K562 (cell line): ENCODE data around the gene EPS8. TPM values are rescaled to one million over a fixed set of nuclear protein-coding genes. Genes with fewer than 3 reads are reported as not detected.

ENCODE experiments used
- ATAC-seq: fragments of 200-7000 bp; cut with Tn5 transposase; 3 replicates; pipeline ENCODE4 v1.9.1; 2020; ENCODE audit warnings: moderate library complexity
- BruUV-seq: library from RNA; stranded (reverse); fragments of 400-500 nt; replicated peaks from 2 replicates; lab custom pipeline; 2021; lab: Mats Ljungman, UMichigan
- CTCF ChIA-PET: fragments of 300-600 bp; formaldehyde crosslinking; extraction: SDS; loops from one replicate; lab custom pipeline; 2021; ENCODE audit warnings: low intra/inter-chr PET ratio; lab: Yijun Ruan, JAX
- POLR2A ChIA-PET: fragments of 300-600, 350-650 bp; sonication (Branson Sonifier 250); formaldehyde crosslinking; extraction: SDS; loops from one replicate; lab custom pipeline; 2021; ENCODE audit warnings: antibody characterized with exemption, inconsistent platforms; lab: Yijun Ruan, JAX
- DNase-seq, 4 experiments: peaks; one replicate each; pipeline versions ENCODE4 v3.0.0 to v3.0.0-alpha.2; 2011 to 2018; ENCODE audit warnings: low spot score in 3 of 4, mixed read lengths in 3 of 4; ENCODE audit errors: extremely low read depth in 1 of 4
- FAIRE-seq: peaks from 2 replicates; lab custom pipeline; 2011; peaks lifted over from hg19 to GRCh38; lab: Jason Lieb, UNC
- H2AFZ ChIP-seq: 2 replicates; pipeline ENCODE4 v1.6.0; 2011; ENCODE audit warnings: low read depth, low read length, control low read depth, inconsistent platforms
- H3K27ac ChIP-seq: fragments of 200-600 bp; 3 replicates; pipeline ENCODE4 v1.8.0; 2011; ENCODE audit warnings: low read depth, mild to moderate bottlenecking, control low read depth, inconsistent platforms, low read length, moderate library complexity, mixed read lengths; ENCODE audit errors: extremely low read depth
- H3K27me3 ChIP-seq, 2 experiments: fragments of 300-600 bp in 1 of 2; 2 replicates in 1 of 2; 3 replicates in 1 of 2; pipeline versions ENCODE4 v1.6.0 to v1.8.0; 2011; ENCODE audit warnings: inconsistent platforms in 2 of 2, low read length in 2 of 2, mild to moderate bottlenecking in 1 of 2, mixed read lengths in 1 of 2, moderate library complexity in 1 of 2; ENCODE audit not compliant: control insufficient read depth in 2 of 2, insufficient read depth in 2 of 2
- H3K36me3 ChIP-seq: fragments of 300-600 bp; 3 replicates; pipeline ENCODE4 v1.8.0; 2011; ENCODE audit warnings: mild to moderate bottlenecking, low read length, inconsistent platforms; ENCODE audit not compliant: control insufficient read depth, insufficient read depth
- H3K4me1 ChIP-seq, 2 experiments: fragments of 200-600 bp in 1 of 2; replicated peaks in 1 of 2; 2 replicates in 1 of 2; 3 replicates in 1 of 2; pipeline versions ENCODE4 v1.5.1 to v1.8.0; 2011; ENCODE audit warnings: inconsistent platforms in 2 of 2, low read length in 2 of 2, mild to moderate bottlenecking in 1 of 2, mixed read lengths in 1 of 2, moderate library complexity in 1 of 2; ENCODE audit not compliant: control insufficient read depth in 2 of 2, insufficient read depth in 2 of 2
- H3K4me2 ChIP-seq: 2 replicates; pipeline ENCODE4 v1.6.1; 2011; ENCODE audit warnings: low read length, control low read depth, inconsistent platforms, mixed read lengths; ENCODE audit not compliant: insufficient read depth
- H3K4me3 ChIP-seq: fragments of 200-600 bp; sonication (generic), shearing (Covaris generic); 2 replicates; pipeline ENCODE4 v1.5.1; 2016; ENCODE audit warnings: control low read depth, inconsistent platforms
- H3K79me2 ChIP-seq: fragments of 200-600 bp; 3 replicates; pipeline ENCODE4 v1.8.0; 2011; ENCODE audit warnings: low read length, inconsistent platforms; ENCODE audit not compliant: control insufficient read depth, insufficient read depth
- H3K9ac ChIP-seq, 2 experiments: 2 replicates each; pipeline versions ENCODE4 v1.6.0 to v1.6.1; 2011; ENCODE audit warnings: low read depth in 2 of 2, low read length in 2 of 2, control low read depth in 1 of 2, inconsistent platforms in 1 of 2, mild to moderate bottlenecking in 1 of 2, mixed read lengths in 1 of 2; ENCODE audit not compliant: insufficient read depth in 1 of 2
- H3K9me1 ChIP-seq: one replicate; pipeline ENCODE4 v1.6.0; 2011; ENCODE audit warnings: inconsistent platforms, mild to moderate bottlenecking, low read length, moderate library complexity; ENCODE audit not compliant: control insufficient read depth, insufficient read depth
- H3K9me3 ChIP-seq: replicated peaks from 2 replicates; pipeline ENCODE4 v1.5.1; 2011; ENCODE audit warnings: low read depth, low read length, inconsistent platforms; ENCODE audit not compliant: control insufficient read depth, insufficient read depth
- H4K20me1 ChIP-seq: replicated peaks from 2 replicates; pipeline ENCODE4 v1.6.1; 2011; ENCODE audit warnings: low read length, inconsistent platforms, mixed read lengths; ENCODE audit not compliant: control insufficient read depth, insufficient read depth
- CSDE1 ChIP-seq, 2 experiments: fragments of 450-650 bp; IDR thresholded peaks; 2 replicates each; pipeline ENCODE4 v1.6.1; 2016; ENCODE audit warnings: mild to moderate bottlenecking in 1 of 2
- FIP1L1 ChIP-seq: fragments of 200-400 bp; formaldehyde crosslinking; IDR thresholded peaks from 2 replicates; pipeline ENCODE4 v1.6.1; 2018; ENCODE audit warnings: mild to moderate bottlenecking, low read depth, low read length; ENCODE audit not compliant: poor library complexity, severe bottlenecking
- FOS ChIP-seq: IDR thresholded peaks from 3 replicates; pipeline ENCODE4 v1.6.1; 2011; ENCODE audit not compliant: insufficient read length; ENCODE audit errors: extremely low read depth
- HDAC3 ChIP-seq: fragments of 450-650 bp; IDR thresholded peaks from 2 replicates; pipeline ENCODE4 v1.6.1; 2018; ENCODE audit warnings: borderline replicate concordance, mild to moderate bottlenecking, moderate library complexity; ENCODE audit not compliant: partially characterized antibody
- LARP7 ChIP-seq: fragments of 450-650 bp; IDR thresholded peaks from 2 replicates; pipeline ENCODE4 v1.6.1; 2016
- MAFG ChIP-seq: fragments of 450-650 bp; conservative IDR thresholded peaks from 2 replicates; pipeline ENCODE4 v1.6.1; 2016; ENCODE audit warnings: missing genetic modification characterization, missing compliant biosample characterization
- RBBP5 ChIP-seq: fragments of 200-600 bp; sonication (generic); IDR thresholded peaks from 2 replicates; pipeline ENCODE4 v1.6.1; 2012; ENCODE audit warnings: borderline replicate concordance, mild to moderate bottlenecking, low read length, control low read depth, inconsistent platforms; ENCODE audit not compliant: insufficient read depth, poor library complexity, severe bottlenecking
- SMARCC2 ChIP-seq: fragments of 450-650 bp; IDR thresholded peaks from 2 replicates; pipeline ENCODE4 v1.6.1; 2017; ENCODE audit warnings: antibody characterized with exemption, moderate library complexity, mild to moderate bottlenecking, low read depth
- whole genome bisulfite sequencing: fragments of 100-300 bp; shearing (Covaris generic); methylation state at CpG from one replicate; pipeline ENCODE4 v1.1.6; 2016; ENCODE audit warnings: low coverage, mixed read lengths; ENCODE audit not compliant: insufficient coverage; ENCODE audit errors: missing lambda C conversion rate; 5-methylcytosine and 5-hydroxymethylcytosine counted together
- in situ Hi-C: fragments of 300-500 bp; cut with MboI; formaldehyde crosslinking; loops from 4 replicates; pipeline ENCODE4 v1.15.0; 2018; ENCODE audit warnings: inconsistent platforms, mixed read lengths
- intact Hi-C: fragments of 100-400 bp; cut with micrococcal nuclease; formaldehyde crosslinking; loops from 2 replicates; pipeline ENCODE4 v1.14.2; 2022
- polyA plus RNA-seq, 8 experiments: library from polyadenylated mRNA; depleted of rRNA in 4 of 8; stranded (reverse) in 5 of 8; unstranded in 3 of 8; fragments of >200 nt; fragmentation: Nextera tagmentation in 2 of 8; fragmentation: Illumina TruSeq in 1 of 8; extraction: Ambion mirVana in 2 of 8; extraction: Trizol in 1 of 8; gene quantifications; 2 replicates each; pipeline versions ENCODE4 v1.2.1 to v1.2.3, GENCODE V29; 2011 to 2014; ENCODE audit warnings: inconsistent platforms in 1 of 8, missing spikeins in 1 of 8
- total RNA-seq, 7 experiments: library from RNA; depleted of rRNA in 6 of 7; stranded (reverse); fragments of >200 nt in 6 of 7; fragmentation: Illumina TruSeq in 2 of 7; extraction: Trizol in 2 of 7; gene quantifications; 2 replicates each; pipeline versions ENCODE4 v1.2.1 to v1.2.3, GENCODE V29; 2011 to 2021; ENCODE audit warnings: low replicate concordance in 1 of 7
- TF ChIP-seq, protein P1 (sequence below): fragments of 450-650 bp; IDR thresholded peaks from 2 replicates; pipeline ENCODE4 v1.6.1; 2016; ENCODE audit warnings: missing biosample characterization, missing genetic modification characterization
- TF ChIP-seq, protein P2 (sequence below): fragments of 250-450 bp; sonication (Bioruptor Pico); IDR thresholded peaks from 2 replicates; pipeline ENCODE4 v1.9.0; 2021; ENCODE audit warnings: mild to moderate bottlenecking
- TF ChIP-seq, protein P3 (sequence below): fragments of 250-450 bp; sonication (Bioruptor Pico); IDR thresholded peaks from 2 replicates; pipeline ENCODE4 v1.4.0; 2020; ENCODE audit warnings: mild to moderate bottlenecking, moderate library complexity, borderline replicate concordance

EPS8 gene
- total and polyA plus RNA-seq, 9 of the 15 experiments (the other 6 are each of a cell fraction or from before 2014, with no cell fraction given): 0.10 to 1.9 (median 0.33) TPM

DNA sequence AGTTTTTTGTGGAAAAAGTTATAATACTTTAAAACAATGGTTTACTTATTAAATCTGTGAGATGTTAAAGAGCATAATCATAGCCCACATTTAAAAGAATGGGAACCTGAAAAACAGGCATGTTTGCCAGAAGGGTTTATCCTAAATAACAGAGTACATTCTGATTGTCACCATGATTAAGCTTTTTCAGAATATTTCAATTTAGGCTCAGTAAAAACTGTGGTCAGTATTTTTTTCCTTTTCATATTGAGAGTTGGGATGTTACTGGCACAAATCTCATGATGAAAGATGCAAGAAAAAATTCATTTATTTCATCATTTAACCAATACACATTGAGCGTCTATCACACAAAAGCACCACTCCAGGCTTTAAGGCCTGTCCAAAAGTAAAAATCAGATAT lies 18.6 kb downstream of the EPS8 start:
- no peaks in the 10 kb centered on the region for H3K36me3 ChIP-seq
- ChIA-PET POLR2A (no interaction called here), CTCF (no interaction called here)
- no peaks in the 10 kb centered on the region for H4K20me1 ChIP-seq
- no peaks in the 10 kb centered on the region for H3K9me3 ChIP-seq
- H3K79me2 ChIP-seq: no peaks in the 10 kb centered on the region
- no peaks in the 10 kb centered on the region for H3K9me1 ChIP-seq
- H3K27ac ChIP-seq: no peak overlapping the region
- TF ChIP-seq FOS (no peak), RBBP5 (no peak), MAFG (no peak), CSDE1 (IDR thresholded peaks at IDR 0.05) (no peak), HDAC3 (no peak), FIP1L1 (no peak), LARP7 (no peak), SMARCC2 (no peak)
- TF ChIP-seq, protein P1, sequence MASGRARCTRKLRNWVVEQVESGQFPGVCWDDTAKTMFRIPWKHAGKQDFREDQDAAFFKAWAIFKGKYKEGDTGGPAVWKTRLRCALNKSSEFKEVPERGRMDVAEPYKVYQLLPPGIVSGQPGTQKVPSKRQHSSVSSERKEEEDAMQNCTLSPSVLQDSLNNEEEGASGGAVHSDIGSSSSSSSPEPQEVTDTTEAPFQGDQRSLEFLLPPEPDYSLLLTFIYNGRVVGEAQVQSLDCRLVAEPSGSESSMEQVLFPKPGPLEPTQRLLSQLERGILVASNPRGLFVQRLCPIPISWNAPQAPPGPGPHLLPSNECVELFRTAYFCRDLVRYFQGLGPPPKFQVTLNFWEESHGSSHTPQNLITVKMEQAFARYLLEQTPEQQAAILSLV (tag): no peak
- TF ChIP-seq, protein P2, sequence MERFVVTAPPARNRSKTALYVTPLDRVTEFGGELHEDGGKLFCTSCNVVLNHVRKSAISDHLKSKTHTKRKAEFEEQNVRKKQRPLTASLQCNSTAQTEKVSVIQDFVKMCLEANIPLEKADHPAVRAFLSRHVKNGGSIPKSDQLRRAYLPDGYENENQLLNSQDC (CRISPR knock-in tag): no peak
- TF ChIP-seq, protein P3, sequence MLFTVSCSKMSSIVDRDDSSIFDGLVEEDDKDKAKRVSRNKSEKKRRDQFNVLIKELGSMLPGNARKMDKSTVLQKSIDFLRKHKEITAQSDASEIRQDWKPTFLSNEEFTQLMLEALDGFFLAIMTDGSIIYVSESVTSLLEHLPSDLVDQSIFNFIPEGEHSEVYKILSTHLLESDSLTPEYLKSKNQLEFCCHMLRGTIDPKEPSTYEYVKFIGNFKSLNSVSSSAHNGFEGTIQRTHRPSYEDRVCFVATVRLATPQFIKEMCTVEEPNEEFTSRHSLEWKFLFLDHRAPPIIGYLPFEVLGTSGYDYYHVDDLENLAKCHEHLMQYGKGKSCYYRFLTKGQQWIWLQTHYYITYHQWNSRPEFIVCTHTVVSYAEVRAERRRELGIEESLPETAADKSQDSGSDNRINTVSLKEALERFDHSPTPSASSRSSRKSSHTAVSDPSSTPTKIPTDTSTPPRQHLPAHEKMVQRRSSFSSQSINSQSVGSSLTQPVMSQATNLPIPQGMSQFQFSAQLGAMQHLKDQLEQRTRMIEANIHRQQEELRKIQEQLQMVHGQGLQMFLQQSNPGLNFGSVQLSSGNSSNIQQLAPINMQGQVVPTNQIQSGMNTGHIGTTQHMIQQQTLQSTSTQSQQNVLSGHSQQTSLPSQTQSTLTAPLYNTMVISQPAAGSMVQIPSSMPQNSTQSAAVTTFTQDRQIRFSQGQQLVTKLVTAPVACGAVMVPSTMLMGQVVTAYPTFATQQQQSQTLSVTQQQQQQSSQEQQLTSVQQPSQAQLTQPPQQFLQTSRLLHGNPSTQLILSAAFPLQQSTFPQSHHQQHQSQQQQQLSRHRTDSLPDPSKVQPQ (CRISPR knock-in tag): no peak
- no peak overlapping the region for H2AFZ ChIP-seq
- FAIRE-seq (no peak), ATAC-seq (no peak), DNase-seq (no peak)
- no peak overlapping the region for H3K9ac ChIP-seq
- BruUV-seq: no TSS peak
- intact Hi-C loops (no loop called here), in situ Hi-C loops (no loop called here)
- WGBS: 0% methylated on average over 1 of the region's 1 CpG
- no peak overlapping the region for H3K4me3 ChIP-seq
- no peak overlapping the region for H3K4me2 ChIP-seq
- H3K27me3 ChIP-seq: no peaks in the 10 kb centered on the region
- H3K4me1 ChIP-seq: no peaks in the 10 kb centered on the region
